Liver (tissue), 9 donors: ENCODE results near the gene IL9. TPM values are rescaled to one million over a fixed set of nuclear protein-coding genes. Genes with fewer than 3 reads are reported as not detected.

Experiments
- DNase-seq: peaks from one replicate; pipeline ENCODE4 v3.0.0-alpha.2; 2017; ENCODE audit warnings: low spot score
- H3K27ac ChIP-seq, 2 donors: one replicate each; pipeline ENCODE4 v1.7.0; 2013; ENCODE audit warnings: inconsistent platforms in 2 of 2, low read length in 2 of 2, control low read depth in 1 of 2, low read depth in 1 of 2, mild to moderate bottlenecking in 1 of 2
- H3K27me3 ChIP-seq, 4 donors: one replicate each; pipeline versions ENCODE4 v1.6.1 to v1.7.0; 2013; ENCODE audit warnings: low read length in 3 of 4, inconsistent platforms in 1 of 4, mild to moderate bottlenecking in 1 of 4, moderate library complexity in 1 of 4; ENCODE audit not compliant: control insufficient read depth in 4 of 4, insufficient read depth in 4 of 4
- H3K36me3 ChIP-seq, 4 donors: one replicate each; pipeline versions ENCODE4 v1.6.1 to v1.7.0; 2013; ENCODE audit warnings: low read length in 3 of 4, mild to moderate bottlenecking in 3 of 4, low read depth in 1 of 4, moderate library complexity in 1 of 4; ENCODE audit not compliant: control insufficient read depth in 4 of 4, insufficient read depth in 3 of 4
- H3K4me1 ChIP-seq, 4 donors: one replicate each; pipeline versions ENCODE4 v1.6.1 to v1.7.0; 2013; ENCODE audit warnings: low read length in 3 of 4, mild to moderate bottlenecking in 3 of 4, moderate library complexity in 1 of 4; ENCODE audit not compliant: control insufficient read depth in 4 of 4, insufficient read depth in 4 of 4
- H3K4me3 ChIP-seq, 3 donors: one replicate each; pipeline versions ENCODE4 v1.6.1 to v1.7.0; 2013; ENCODE audit warnings: low read length in 3 of 3, control low read depth in 1 of 3, low read depth in 1 of 3, mild to moderate bottlenecking in 1 of 3
- H3K9ac ChIP-seq, 2 donors: one replicate each; pipeline ENCODE4 v1.7.0; 2013; ENCODE audit warnings: low read length in 2 of 2, mild to moderate bottlenecking in 2 of 2, moderate library complexity in 2 of 2, control low read depth in 1 of 2, low read depth in 1 of 2
- H3K9me3 ChIP-seq, 4 donors: one replicate each; pipeline versions ENCODE4 v1.6.1 to v1.7.0; 2013; ENCODE audit warnings: low read length in 3 of 4; ENCODE audit not compliant: control insufficient read depth in 4 of 4
- ATF3 ChIP-seq: IDR thresholded peaks from 2 replicates; pipeline ENCODE4 v1.6.1; 2016; ENCODE audit warnings: antibody characterized with exemption
- CTCF ChIP-seq: fragments of 150-350 bp; IDR thresholded peaks from 2 replicates; pipeline ENCODE4 v1.5.1; 2017; ENCODE audit warnings: improper control_type of control experiment, low read depth, low read length; ENCODE audit not compliant: missing input control
- EGR1 ChIP-seq, 2 donors: IDR thresholded peaks; 2 replicates each; pipeline ENCODE4 v1.6.1; 2016 to 2018; ENCODE audit warnings: antibody characterized with exemption in 2 of 2, low read depth in 2 of 2
- FOXA1 ChIP-seq: IDR thresholded peaks from 2 replicates; pipeline ENCODE4 v1.6.1; 2016; ENCODE audit warnings: antibody characterized with exemption
- FOXA2 ChIP-seq: IDR thresholded peaks from 2 replicates; pipeline ENCODE4 v1.6.1; 2016; ENCODE audit warnings: antibody characterized with exemption
- GABPA ChIP-seq, 2 donors: IDR thresholded peaks in 1 of 2; conservative IDR thresholded peaks in 1 of 2; 2 replicates each; pipeline ENCODE4 v1.6.1; 2016; ENCODE audit warnings: antibody characterized with exemption in 2 of 2, mild to moderate bottlenecking in 1 of 2, moderate library complexity in 1 of 2
- HNF4A ChIP-seq, 2 donors: conservative IDR thresholded peaks; 2 replicates each; pipeline ENCODE4 v1.6.1; 2016; ENCODE audit warnings: antibody characterized with exemption in 2 of 2, mild to moderate bottlenecking in 2 of 2
- HNF4G ChIP-seq: IDR thresholded peaks from 2 replicates; pipeline ENCODE4 v1.6.1; 2016; ENCODE audit warnings: antibody characterized with exemption
- JUND ChIP-seq, 2 donors: IDR thresholded peaks; 2 replicates each; pipeline ENCODE4 v1.6.1; 2016; ENCODE audit warnings: antibody characterized with exemption in 2 of 2
- NR2F2 ChIP-seq: IDR thresholded peaks from 2 replicates; pipeline ENCODE4 v1.6.1; 2016; ENCODE audit warnings: antibody characterized with exemption
- RAD21 ChIP-seq, 2 donors: IDR thresholded peaks; 2 replicates each; pipeline ENCODE4 v1.6.1; 2016; ENCODE audit warnings: antibody characterized with exemption in 2 of 2, mild to moderate bottlenecking in 2 of 2
- RXRA ChIP-seq, 2 donors: IDR thresholded peaks; 2 replicates each; pipeline ENCODE4 v1.6.1; 2017 to 2018; ENCODE audit warnings: antibody characterized with exemption in 2 of 2, mild to moderate bottlenecking in 1 of 2
- SP1 ChIP-seq: IDR thresholded peaks from 2 replicates; pipeline ENCODE4 v1.6.1; 2018; ENCODE audit warnings: antibody characterized with exemption, mild to moderate bottlenecking
- TAF1 ChIP-seq: conservative IDR thresholded peaks from 2 replicates; pipeline ENCODE4 v1.6.1; 2016; ENCODE audit warnings: antibody characterized with exemption, mild to moderate bottlenecking
- YY1 ChIP-seq: IDR thresholded peaks from 2 replicates; pipeline ENCODE4 v1.6.1; 2016; ENCODE audit warnings: antibody characterized with exemption, mild to moderate bottlenecking
- WGBS: extraction: QIAGEN DNeasy Blood & Tissue Kit; methylation state at CpG from one replicate; pipeline ENCODE4 v1.1.7; 2013; 5-methylcytosine and 5-hydroxymethylcytosine counted together
- polyA plus RNA-seq, 2 donors: library from polyadenylated mRNA; stranded (reverse) in 1 of 2; unstranded in 1 of 2; fragments of 200-250 nt in 1 of 2; fragments of >200 nt in 1 of 2; fragmentation: Nextera tagmentation in 1 of 2; extraction: Ambion mirVana in 1 of 2; gene quantifications; one replicate each; pipeline versions ENCODE4 v1.2.1 to v1.2.3, GENCODE V29; 2013 to 2015
- total RNA-seq, 2 donors: library from RNA; depleted of rRNA; stranded (reverse); fragments of >200 nt; gene quantifications; one replicate each; pipeline ENCODE4 v1.2.3, GENCODE V29; 2014
- donor health status: healthy.
- donor health status: healthy.
- donor health status: healthy.
- donor health status: healthy.
- donor health status: healthy.

IL9 gene
- total and polyA plus RNA-seq, 4 donors, result not detected

GRCh38 chr5:135942202-135942771 lies 46.6 kb upstream of the IL9 start:
- TF ChIP-seq EGR1 (IDR thresholded peaks at IDR 0.05; ENCODE audit: low read depth in 2 of 2) (no peak), GABPA (IDR thresholded peaks at IDR 0.05 in 1 of 2, conservative IDR thresholded peaks at IDR 0.05 in 1 of 2) (no peak), FOXA1 (no peak), YY1 (no peak), RAD21 (IDR thresholded peaks at IDR 0.05) (no peak), HNF4G (no peak), JUND (IDR thresholded peaks at IDR 0.05) (no peak), ATF3 (no peak), TAF1 (no peak), HNF4A (conservative IDR thresholded peaks at IDR 0.05) (no peak), NR2F2 (no peak)
- Histone ChIP-seq H3K27me3 (no peaks in the 10 kb centered on the region), H3K4me3 (no peak overlapping the region), H3K9ac (no peak overlapping the region), H3K27ac (no peak overlapping the region), H3K9me3 (no peaks in the 10 kb centered on the region), H3K36me3 (peaks cover 0 to 10% (median 6%) of the 10 kb centered on the region in 4 donors), H3K4me1 (peaks cover 0 to 3% (median 0%) of the 10 kb centered on the region in 4 donors)
- DNase-seq, result no peak
- WGBS, result 76% methylated on average over 3 of the region's 3 CpGs

- TF ChIP-seq HNF4A (conservative IDR thresholded peaks at IDR 0.05), result no peak
- no peak for TF ChIP-seq FOXA1
- Histone ChIP-seq H3K36me3 (peaks cover 0 to 6% (median 2%) of the 10 kb centered on the region in 4 donors), H3K4me3 (no peak overlapping the region), H3K4me1 (peaks cover 0 to 3% (median 0%) of the 10 kb centered on the region in 4 donors), H3K9ac (no peak overlapping the region), H3K27me3 (no peaks in the 10 kb centered on the region), H3K9me3 (no peaks in the 10 kb centered on the region), H3K27ac (no peak overlapping the region)
- 67% methylated on average over 2 of the region's 2 CpGs for WGBS
- no peak for DNase-seq
Observed at GRCh38 chr5:135941711-135942110, 46.1 kb upstream of the IL9 start.

GRCh38 chr5:135937245-135937911 lies 41.7 kb upstream of the IL9 start:
- H3K9me3 ChIP-seq, result no peaks in the 10 kb centered on the region
- DNase-seq, result no peak
- WGBS, result 86% methylated on average over 5 of the region's 5 CpGs
- H3K4me1 ChIP-seq, result no peaks in the 10 kb centered on the region
- no peaks in the 10 kb centered on the region for H3K36me3 ChIP-seq
- H3K27ac ChIP-seq, result no peak overlapping the region
- H3K27me3 ChIP-seq, result no peaks in the 10 kb centered on the region
- H3K4me3 ChIP-seq, result no peak overlapping the region
- TF ChIP-seq SP1 (no peak), RXRA (IDR thresholded peaks at IDR 0.05) (no peak), RAD21 (IDR thresholded peaks at IDR 0.05) (no peak), CTCF (no peak), HNF4G (no peak), ATF3 (no peak), FOXA1 (no peak), FOXA2 (no peak)
- H3K9ac ChIP-seq, result no peak overlapping the region
